HG02938 (cell line): ENCODE results near the gene MIB2.

ENCODE experiments used
- ATAC-seq: cut with Tn5 transposase; IDR thresholded peaks from one replicate; pipeline ENCODE4 v1.9.1; 2021; ENCODE audit warnings: mild to moderate bottlenecking, moderate library complexity; ENCODE audit not compliant: unreplicated experiment

The MIB2 gene

GRCh38 chr1:1598051-1598719 lies 17.1 kb upstream of the MIB2 start:
- ATAC-seq = no peak

- no peak for ATAC-seq
Measured at GRCh38 chr1:1598720-1599029, 16.6 kb upstream of the MIB2 start.

- ATAC-seq = no peak
Measured at GRCh38 chr1:1599030-1599934, 16.0 kb upstream of the MIB2 start.

- ATAC-seq = no peak
Measured at GRCh38 chr1:1599935-1600860, 15.1 kb upstream of the MIB2 start, which contains the start of gene FNDC10. TSS of gene FNDC10 (minus strand) at chr1:1600135. CDS start at chr1:1600015, 120 bp downstream.

GRCh38 chr1:1600861-1601563 lies 14.3 kb upstream of the MIB2 start:
- ATAC-seq = no peak

GRCh38 chr1:1601564-1602303 lies 13.6 kb upstream of the MIB2 start:
- no peak for ATAC-seq

- no peak for ATAC-seq
Measured at GRCh38 chr1:1602304-1602967, 12.9 kb upstream of the MIB2 start.

GRCh38 chr1:1602968-1603506 lies 12.3 kb upstream of the MIB2 start:
- ATAC-seq = no peak

- no peak for ATAC-seq
Measured at GRCh38 chr1:1603671-1604373, 11.5 kb upstream of the MIB2 start.

GRCh38 chr1:1604374-1605033 lies 10.8 kb upstream of the MIB2 start:
- ATAC-seq = no peak

- no peak for ATAC-seq
Measured at GRCh38 chr1:1605034-1605591, 10.2 kb upstream of the MIB2 start.

GRCh38 chr1:1605724-1606123 lies 9.6 kb upstream of the MIB2 start:
- no peak for ATAC-seq

- no peak for ATAC-seq
Measured at GRCh38 chr1:1606232-1606631, 9.1 kb upstream of the MIB2 start.

GRCh38 chr1:1609822-1610485 lies 5.3 kb upstream of the MIB2 start:
- no peak for ATAC-seq

- ATAC-seq = no peak
Measured at GRCh38 chr1:1610796-1611195, 4.5 kb upstream of the MIB2 start.

GRCh38 chr1:1612104-1612400 lies 3.2 kb upstream of the MIB2 start:
- no peak for ATAC-seq

GRCh38 chr1:1613509-1614082 lies 1.7 kb upstream of the MIB2 start:
- no peak for ATAC-seq
